H1 (cell line): ENCODE results near the gene S100P. TPM values are rescaled to one million over a fixed set of nuclear protein-coding genes. Genes with fewer than 3 reads are reported as not detected.

Source experiments
- CHD2 ChIP-seq: IDR thresholded peaks from 2 replicates; pipeline ENCODE4 v1.6.1; 2012; ENCODE audit warnings: low read length, improper control_type of control experiment
- EP300 ChIP-seq, 2 experiments: IDR thresholded peaks; 1 replicate in 1 of 2; 2 replicates in 1 of 2; pipeline ENCODE4 v1.6.1; 2011 to 2012; ENCODE audit warnings: low read depth in 2 of 2, low read length in 2 of 2, mild to moderate bottlenecking in 2 of 2, borderline replicate concordance in 1 of 2, inconsistent platforms in 1 of 2, moderate library complexity in 1 of 2
- PHF8 ChIP-seq: fragments of 200-600 bp; sonication (generic); conservative IDR thresholded peaks from 2 replicates; pipeline ENCODE4 v1.7.1; 2012; ENCODE audit warnings: low read depth, mild to moderate bottlenecking, inconsistent platforms, low read length, moderate library complexity
- SUZ12 ChIP-seq: fragments of 200-600 bp; sonication (generic); IDR thresholded peaks from 2 replicates; pipeline ENCODE4 v1.6.1; 2012; ENCODE audit warnings: mild to moderate bottlenecking, inconsistent platforms, low read length, moderate library complexity, mixed read lengths
- polyA plus RNA-seq, 7 experiments: library from polyadenylated mRNA; depleted of rRNA in 3 of 7; stranded (reverse) in 5 of 7; unstranded in 2 of 7; fragments of >200 nt in 5 of 7; fragments of 200-250 nt in 2 of 7; gene quantifications; 1 replicate in 5 of 7; 2 replicates in 1 of 7; 4 replicates in 1 of 7; pipeline versions ENCODE4 v1.2.1 to v1.2.3, GENCODE V29; 2011 to 2013; ENCODE audit warnings: missing spikeins in 2 of 7, mixed read lengths in 2 of 7
- total RNA-seq: library from RNA; stranded (reverse); fragmentation: NEBNext Ultra II Directional; extraction: Animal tissue kit (Norgen Biotek cat#: 25700); gene quantifications from 2 replicates; pipeline ENCODE4 v1.2.1, GENCODE V29; 2021
- TF ChIP-seq, protein P1 (sequence below): fragments of 300-600 bp; sonication (generic); IDR thresholded peaks from 2 replicates; pipeline ENCODE4 v1.7.1; 2012; ENCODE audit warnings: low read length, moderate library complexity, mild to moderate bottlenecking, inconsistent platforms; ENCODE audit not compliant: insufficient replicate concordance

S100P gene
- total and polyA plus RNA-seq, 2 of the 8 experiments (the other 6 are each of a cell fraction or from before 2014, with no cell fraction given): not detected

DNA sequence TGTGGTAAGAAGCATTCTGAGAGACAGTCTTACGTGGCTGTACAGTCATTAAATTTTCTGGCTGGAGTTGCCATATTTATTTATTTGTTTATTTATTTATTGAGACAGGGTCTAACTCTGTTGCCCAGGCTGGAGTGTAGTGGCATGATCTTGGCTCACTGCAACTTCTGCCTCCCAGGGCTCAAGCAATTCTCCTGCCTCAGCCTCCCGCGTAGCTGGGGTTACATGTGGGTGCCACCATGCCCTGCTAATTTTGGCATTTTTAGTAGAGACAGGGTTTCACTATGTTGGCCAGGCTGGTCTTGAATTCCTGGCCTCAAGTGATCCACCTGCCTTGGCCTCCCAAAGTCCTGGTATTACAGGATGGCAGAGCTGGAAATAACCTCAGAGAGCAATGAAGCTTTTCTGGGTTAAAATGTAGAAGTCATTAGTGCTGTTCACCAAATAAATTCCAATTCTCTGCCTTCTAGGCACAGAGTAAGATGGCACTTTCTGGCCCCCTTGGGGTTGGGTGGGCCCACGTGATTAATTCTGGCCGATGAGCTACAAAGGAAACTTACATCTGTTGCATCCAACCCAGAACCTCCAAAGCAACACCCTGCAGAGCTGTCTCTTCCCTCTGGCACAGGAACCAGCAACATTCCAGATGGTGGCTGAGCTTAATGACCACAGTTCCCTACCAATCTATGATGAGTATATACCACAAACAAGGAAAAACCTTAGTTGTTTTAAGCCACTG is 48.7 kb upstream of the S100P start (continued):
- TF ChIP-seq, protein P1, sequence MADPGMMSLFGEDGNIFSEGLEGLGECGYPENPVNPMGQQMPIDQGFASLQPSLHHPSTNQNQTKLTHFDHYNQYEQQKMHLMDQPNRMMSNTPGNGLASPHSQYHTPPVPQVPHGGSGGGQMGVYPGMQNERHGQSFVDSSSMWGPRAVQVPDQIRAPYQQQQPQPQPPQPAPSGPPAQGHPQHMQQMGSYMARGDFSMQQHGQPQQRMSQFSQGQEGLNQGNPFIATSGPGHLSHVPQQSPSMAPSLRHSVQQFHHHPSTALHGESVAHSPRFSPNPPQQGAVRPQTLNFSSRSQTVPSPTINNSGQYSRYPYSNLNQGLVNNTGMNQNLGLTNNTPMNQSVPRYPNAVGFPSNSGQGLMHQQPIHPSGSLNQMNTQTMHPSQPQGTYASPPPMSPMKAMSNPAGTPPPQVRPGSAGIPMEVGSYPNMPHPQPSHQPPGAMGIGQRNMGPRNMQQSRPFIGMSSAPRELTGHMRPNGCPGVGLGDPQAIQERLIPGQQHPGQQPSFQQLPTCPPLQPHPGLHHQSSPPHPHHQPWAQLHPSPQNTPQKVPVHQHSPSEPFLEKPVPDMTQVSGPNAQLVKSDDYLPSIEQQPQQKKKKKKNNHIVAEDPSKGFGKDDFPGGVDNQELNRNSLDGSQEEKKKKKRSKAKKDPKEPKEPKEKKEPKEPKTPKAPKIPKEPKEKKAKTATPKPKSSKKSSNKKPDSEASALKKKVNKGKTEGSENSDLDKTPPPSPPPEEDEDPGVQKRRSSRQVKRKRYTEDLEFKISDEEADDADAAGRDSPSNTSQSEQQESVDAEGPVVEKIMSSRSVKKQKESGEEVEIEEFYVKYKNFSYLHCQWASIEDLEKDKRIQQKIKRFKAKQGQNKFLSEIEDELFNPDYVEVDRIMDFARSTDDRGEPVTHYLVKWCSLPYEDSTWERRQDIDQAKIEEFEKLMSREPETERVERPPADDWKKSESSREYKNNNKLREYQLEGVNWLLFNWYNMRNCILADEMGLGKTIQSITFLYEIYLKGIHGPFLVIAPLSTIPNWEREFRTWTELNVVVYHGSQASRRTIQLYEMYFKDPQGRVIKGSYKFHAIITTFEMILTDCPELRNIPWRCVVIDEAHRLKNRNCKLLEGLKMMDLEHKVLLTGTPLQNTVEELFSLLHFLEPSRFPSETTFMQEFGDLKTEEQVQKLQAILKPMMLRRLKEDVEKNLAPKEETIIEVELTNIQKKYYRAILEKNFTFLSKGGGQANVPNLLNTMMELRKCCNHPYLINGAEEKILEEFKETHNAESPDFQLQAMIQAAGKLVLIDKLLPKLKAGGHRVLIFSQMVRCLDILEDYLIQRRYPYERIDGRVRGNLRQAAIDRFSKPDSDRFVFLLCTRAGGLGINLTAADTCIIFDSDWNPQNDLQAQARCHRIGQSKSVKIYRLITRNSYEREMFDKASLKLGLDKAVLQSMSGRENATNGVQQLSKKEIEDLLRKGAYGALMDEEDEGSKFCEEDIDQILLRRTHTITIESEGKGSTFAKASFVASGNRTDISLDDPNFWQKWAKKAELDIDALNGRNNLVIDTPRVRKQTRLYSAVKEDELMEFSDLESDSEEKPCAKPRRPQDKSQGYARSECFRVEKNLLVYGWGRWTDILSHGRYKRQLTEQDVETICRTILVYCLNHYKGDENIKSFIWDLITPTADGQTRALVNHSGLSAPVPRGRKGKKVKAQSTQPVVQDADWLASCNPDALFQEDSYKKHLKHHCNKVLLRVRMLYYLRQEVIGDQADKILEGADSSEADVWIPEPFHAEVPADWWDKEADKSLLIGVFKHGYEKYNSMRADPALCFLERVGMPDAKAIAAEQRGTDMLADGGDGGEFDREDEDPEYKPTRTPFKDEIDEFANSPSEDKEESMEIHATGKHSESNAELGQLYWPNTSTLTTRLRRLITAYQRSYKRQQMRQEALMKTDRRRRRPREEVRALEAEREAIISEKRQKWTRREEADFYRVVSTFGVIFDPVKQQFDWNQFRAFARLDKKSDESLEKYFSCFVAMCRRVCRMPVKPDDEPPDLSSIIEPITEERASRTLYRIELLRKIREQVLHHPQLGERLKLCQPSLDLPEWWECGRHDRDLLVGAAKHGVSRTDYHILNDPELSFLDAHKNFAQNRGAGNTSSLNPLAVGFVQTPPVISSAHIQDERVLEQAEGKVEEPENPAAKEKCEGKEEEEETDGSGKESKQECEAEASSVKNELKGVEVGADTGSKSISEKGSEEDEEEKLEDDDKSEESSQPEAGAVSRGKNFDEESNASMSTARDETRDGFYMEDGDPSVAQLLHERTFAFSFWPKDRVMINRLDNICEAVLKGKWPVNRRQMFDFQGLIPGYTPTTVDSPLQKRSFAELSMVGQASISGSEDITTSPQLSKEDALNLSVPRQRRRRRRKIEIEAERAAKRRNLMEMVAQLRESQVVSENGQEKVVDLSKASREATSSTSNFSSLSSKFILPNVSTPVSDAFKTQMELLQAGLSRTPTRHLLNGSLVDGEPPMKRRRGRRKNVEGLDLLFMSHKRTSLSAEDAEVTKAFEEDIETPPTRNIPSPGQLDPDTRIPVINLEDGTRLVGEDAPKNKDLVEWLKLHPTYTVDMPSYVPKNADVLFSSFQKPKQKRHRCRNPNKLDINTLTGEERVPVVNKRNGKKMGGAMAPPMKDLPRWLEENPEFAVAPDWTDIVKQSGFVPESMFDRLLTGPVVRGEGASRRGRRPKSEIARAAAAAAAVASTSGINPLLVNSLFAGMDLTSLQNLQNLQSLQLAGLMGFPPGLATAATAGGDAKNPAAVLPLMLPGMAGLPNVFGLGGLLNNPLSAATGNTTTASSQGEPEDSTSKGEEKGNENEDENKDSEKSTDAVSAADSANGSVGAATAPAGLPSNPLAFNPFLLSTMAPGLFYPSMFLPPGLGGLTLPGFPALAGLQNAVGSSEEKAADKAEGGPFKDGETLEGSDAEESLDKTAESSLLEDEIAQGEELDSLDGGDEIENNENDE: no peak
- TF ChIP-seq SUZ12 (no peak), PHF8 (no peak), EP300 (IDR thresholded peaks at IDR 0.05; ENCODE audit: borderline replicate concordance in 1 of 2, low read depth in 2 of 2, low read length in 2 of 2) (no peak), CHD2 (no peak)
